GM21381 (cell line): ENCODE data around the gene PTPN11.
"Not testable (repeated sequence)": the region's sequence is repeated elsewhere in the genome, so short reads cannot be mapped to it uniquely, and the experiment has no call there.

Source experiments
- ATAC-seq: cut with Tn5 transposase; IDR thresholded peaks from one replicate; pipeline ENCODE4 v1.9.1; 2021; ENCODE audit warnings: mild to moderate bottlenecking, moderate library complexity; ENCODE audit not compliant: unreplicated experiment

Gene PTPN11

DNA sequence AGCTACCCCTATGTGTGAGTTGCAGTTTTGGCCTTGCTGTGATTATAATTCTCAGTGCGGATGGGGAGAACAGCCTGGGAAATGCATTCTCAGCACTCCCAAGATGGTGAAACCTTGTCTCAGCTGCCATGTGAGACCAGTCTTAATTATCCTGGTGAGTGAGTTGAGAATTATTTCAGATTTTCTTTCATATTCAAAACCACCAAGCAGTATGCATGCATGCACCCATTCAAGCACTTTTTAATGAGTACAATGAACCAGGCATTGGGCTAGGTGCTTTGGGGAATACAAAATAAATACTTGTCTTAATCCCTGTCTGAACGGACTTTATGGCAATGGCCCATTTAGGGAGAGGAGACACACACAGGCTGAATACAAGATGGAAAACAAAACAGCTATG is 94.7 kb downstream of the PTPN11 start:
- ATAC-seq = no peak

DNA sequence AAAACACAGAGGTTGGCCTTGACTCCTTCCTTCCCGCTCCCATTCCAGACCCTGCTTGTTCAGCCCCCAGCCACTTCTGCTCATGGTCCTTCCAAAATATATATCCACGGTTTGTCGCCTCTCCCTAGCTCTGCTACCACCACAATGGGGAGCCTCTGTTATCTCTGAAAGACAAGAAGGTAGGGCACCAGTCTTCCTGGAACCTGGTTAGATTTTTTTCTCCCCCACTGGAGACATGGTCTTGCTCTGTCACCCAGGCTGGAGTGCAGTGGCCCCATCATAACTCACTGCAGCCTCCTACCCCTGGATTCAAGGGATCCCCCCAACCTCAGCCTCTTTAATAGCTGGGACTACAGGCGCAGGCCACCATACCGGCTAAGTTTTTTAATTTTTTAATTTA is 95.7 kb downstream of the PTPN11 start:
- ATAC-seq = no peak

DNA sequence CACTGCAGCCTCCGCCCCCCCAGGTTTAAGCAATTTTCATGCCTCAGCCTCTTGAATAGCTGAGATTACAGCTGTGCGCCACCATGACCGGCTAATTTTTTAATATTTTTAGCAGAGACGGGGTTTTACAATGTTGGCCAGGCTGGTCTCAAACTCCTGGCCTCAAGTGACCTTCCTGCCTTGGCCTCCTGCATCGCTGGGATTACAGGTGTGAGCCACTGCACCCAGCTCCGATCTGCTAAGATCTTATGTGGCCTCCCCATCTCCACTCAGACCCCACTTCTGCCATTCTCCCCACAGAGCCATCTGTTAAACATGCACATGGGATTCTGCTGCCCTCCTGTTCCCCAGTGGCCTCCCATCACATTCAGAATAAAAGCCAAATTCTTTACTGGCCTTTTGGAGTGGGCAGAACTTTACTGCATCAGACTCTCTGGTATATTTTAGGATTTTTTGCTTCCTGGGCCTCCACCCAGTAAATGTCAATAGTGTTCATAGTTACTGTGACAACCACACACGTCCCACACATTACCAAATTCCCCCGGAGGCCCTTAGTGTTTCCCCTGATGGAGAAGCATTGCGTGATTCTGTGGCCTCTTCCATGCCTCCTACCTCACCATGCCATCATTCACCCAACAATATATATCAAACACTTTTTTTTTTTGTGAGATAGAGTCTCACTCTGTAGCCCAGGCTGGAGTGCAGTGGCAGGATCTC is 96.3 kb downstream of the PTPN11 start:
- ATAC-seq = no peak

DNA sequence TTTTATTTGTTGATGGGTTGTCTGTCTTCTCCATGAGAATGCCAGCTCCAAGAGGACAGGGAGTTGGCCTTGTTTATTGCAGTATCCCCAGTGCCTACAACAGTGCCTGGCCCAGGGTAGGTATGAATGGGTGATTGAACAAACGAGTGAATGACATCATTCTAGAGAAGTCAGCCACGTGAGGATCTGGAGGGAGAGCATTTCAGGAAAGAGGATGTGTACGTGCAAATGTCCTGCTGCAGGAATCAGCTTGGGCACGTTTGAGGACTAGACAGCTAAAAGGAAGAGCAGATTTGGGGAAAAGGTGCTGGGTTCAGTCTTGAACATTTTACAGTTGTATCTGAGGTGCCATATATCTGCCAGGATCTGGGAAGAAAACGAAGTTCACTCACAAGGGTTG is 97.1 kb downstream of the PTPN11 start:
- no peak for ATAC-seq

DNA sequence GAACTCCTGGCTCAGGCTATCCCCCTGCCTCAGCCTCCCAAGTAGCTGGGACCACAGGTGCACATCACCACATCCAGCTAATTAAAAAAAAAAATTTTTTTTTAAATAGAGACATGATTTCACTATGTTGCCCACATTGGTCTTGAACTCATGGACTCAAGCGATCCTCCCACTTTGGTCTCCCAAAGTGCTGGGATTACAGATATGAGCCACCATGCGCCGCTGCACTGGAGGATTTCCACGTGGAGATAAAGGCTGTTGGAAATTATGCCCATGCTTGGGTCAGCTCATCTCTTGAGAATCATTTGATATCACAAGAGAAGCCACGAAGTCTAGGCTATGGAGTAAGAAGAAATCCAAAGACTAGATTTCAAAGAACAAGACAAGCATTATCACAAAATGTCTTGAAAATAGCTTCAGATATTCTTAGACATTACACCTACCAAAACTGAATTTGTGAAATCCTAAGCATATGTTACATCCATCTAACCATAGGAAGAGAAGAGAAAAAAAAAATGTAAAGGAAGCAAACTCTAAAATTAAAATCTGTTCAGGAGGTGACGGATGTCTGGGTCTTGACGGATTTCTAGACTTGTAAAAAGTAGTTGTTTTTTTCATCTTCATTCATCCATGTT is 99.1 kb downstream of the PTPN11 start:
- ATAC-seq = no peak

DNA sequence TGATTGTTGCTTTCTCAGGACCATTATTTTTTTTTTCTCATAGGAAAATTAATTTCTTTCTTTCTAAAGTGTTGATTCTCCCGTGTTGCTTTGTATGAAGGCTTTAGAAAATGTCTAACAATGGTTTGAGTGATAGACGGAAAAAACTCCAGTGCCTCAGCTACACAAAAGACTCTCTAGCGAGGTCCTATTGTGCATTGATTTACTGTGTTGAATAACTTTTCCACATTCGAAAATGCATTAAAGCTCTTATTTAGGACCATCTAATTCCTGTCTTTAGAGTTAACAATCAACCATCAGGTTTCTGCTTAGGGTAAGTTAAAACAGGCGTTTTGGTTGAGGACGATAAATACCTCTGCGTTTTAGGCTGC is 99.6 kb downstream of the PTPN11 start:
- no peak for ATAC-seq

DNA sequence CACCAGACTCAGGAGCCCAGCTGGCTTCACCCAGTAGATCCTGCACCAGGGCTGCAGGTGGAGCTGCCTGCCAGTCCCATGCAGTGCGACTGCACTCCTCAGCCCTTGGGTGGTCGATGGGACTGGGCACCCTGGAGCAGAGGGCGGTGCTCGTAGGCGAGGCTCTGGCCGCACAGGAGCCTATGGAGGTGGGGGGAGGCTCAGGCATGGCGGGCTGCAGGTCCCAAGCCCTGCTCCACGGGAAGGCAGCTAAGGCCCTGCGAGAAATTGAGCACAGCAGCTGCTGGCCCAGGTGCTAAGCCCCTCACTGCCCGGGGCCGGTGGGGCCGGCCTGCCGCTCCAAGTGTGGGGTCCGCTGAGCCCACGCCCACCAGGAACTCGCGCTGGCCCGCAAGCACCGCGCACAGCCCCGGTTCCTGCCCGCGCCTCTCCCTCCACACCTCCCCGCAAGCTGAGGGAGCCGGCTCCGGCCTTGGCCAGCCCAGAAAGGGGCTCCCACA is 101.1 kb downstream of the PTPN11 start:
- not testable (repeated sequence) for ATAC-seq

DNA sequence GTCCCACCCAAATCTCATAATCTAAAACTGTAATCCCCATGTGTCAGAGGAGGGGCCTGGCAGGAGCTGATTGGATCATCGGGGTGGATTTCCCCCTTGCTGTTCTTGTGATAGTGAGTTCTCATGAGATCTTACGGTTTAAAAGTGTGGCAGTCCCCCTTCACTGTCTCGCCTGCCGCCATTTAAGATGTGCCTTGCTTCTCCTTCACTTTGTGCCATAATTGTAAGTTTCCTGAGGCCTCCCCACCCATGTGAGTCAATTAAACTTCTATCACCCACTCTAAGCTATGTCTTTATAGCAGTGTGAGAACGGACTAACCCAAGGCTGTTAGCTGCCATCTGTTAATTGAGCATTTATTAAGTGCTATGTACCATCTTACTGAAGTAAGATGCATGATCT is 105.1 kb downstream of the PTPN11 start:
- no peak for ATAC-seq

DNA sequence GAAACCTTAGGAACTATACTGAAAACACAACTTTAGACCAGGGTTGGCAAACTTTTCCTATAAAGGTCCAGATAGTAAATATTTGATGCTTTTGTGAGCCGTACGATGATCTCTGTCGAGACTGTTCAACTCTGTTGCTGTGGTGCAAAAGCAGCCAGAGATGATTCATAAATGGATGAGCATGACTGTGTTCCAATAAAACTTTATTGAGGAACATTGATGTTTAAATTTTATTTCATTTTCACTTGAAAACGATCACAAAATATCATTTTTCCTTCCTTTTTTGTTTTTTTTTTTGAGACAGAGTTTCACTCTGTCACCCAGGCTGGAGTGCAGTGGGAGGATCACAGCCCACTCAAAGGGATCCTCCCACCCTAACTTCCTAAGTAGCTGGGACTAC is 105.5 kb downstream of the PTPN11 start:
- no peak for ATAC-seq

DNA sequence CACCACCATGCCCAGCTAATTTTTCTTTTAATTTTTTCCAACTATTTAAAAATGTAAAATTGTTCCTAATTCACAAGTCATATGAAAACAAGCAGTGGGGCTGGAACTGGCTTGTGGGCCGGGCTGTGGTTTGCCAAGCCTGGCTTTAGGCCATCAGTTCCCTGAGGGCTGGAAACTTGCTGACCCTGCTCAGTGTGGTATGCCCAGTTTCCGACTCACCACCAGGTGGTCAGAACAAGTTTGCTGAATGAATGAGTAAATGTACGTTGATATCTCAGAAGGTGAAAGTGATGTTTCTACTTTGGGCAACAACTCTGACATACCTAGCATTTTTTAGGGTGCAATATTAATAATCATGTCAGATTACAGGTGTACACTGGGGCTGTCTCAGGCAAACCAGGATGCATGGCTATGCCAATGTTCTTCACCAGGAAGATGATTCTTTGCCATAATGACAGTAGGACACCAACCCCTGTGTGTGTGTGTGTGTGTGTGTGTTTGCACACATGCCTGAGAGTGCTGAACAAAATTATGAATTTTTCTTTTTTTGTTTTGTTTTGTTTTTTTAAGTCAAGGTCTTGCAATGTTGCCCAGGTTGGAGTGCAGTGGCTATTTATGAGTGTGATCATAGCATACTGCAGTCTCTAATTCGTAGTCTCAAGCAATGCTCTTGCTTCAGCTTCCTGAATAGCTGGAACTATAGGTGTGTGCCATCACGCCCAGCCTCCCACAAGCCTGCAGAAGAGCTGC is 106.1 kb downstream of the PTPN11 start:
- ATAC-seq = no peak

DNA sequence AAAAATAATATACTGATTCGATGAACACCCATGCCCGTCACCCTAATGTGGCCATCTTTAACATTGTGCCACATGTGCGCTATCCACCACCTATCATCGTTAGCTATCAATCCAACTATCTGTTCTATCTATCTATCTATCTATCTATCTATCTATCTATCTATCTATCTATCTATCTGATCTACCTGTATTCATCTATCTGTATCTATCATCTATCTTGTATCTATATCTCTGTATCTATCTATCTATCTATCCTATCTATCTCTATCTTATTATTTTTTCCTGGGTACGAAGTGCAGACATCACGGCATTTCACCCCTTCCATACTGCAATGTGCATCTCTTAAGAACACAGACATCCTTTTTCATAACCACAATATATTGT is 106.7 kb downstream of the PTPN11 start:
- ATAC-seq = no peak

DNA sequence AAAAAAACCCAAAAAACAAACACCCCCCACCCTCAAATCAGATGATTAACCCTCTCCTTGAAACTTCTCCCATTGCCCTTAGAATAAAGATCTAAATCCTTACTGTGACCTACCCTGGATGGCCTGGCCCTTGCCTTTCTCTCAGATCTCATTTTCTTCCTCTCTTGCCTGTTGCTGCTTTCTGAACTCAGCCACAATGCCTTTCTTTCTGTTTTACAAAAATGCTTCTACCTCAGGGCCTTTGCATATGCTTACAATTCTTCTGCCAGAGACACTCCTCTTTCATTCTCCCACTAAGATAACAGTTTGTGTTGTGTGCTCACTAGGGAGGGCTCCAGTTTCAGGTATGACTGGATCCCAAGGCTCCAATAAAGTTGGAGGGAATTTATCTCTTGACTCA is 108.3 kb downstream of the PTPN11 start:
- ATAC-seq = no peak

DNA sequence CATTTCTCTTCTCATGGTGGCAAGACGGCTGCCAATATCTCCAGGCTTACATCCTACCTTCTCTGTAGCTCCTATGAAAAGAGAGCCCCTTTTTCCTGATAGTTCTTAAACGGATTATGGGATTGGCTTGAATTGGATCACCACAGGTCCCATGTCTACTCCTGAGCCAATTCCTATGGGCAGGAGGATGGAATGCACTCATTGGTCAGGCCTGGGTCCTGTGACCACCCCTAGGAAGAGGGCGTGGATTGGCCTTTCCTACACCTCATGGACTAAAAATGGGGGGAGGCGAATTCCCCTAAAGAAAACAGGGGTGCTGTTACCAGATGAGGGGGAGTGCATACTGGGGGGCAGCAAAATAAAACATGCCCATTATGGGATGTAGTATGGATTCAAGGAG is 108.8 kb downstream of the PTPN11 start:
- ATAC-seq = no peak

DNA sequence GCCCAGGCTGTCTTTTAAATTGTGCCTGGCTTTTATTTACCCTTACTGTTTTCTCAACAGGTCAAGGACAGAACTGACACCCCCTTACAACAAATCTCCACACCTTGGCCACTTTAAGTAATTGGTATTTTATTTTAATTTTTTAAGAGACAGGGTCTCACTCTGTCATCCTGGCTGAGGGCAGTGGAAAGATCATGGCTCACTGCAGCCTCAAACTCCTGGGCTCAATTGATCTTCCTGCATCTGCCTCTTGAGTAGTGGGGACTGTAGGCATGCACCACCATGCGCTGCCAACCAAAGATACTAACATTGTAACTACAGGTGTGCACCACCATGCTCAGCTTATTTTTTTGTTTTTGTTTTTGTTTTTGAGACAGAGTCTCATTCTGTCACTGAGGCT is 109.8 kb downstream of the PTPN11 start:
- no peak for ATAC-seq

DNA sequence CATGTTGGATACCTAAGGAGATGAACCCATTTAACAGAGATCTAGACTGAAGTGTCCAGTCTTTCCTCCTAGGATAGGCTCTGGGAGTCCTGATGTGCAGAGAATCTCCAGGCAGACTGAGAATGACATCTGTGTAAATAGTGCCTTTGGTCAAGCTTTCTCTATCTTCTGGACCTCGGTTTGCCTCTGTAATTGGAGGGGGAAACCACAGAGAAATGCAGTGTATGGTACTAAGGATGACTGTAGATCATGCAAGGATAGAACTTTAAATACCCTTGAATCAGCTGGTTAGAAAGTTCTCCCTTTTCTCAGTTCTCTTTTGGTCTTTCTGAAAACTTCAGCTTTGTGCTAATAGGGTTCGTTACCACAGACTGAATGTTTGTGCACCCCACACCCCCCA is 112.2 kb downstream of the PTPN11 start:
- ATAC-seq = no peak

DNA sequence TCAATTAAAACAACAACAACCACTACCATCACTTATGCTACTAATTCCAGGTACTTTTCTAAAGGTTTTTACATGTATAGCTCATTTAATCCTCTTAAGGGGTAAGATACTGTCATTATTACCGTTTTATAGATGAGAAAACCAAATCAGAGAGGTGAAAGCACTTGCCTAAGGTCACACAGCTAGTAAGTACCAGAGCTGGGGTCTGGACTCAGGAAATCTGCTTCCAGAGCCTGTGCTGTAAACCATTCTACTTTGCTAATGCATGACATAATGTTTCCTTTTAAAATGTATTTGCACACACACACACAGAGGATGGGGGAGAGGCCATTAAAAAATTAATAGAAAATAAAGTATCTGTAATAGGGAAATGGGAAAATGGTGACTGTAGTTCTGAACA is 113.4 kb downstream of the PTPN11 start:
- ATAC-seq = no peak

DNA sequence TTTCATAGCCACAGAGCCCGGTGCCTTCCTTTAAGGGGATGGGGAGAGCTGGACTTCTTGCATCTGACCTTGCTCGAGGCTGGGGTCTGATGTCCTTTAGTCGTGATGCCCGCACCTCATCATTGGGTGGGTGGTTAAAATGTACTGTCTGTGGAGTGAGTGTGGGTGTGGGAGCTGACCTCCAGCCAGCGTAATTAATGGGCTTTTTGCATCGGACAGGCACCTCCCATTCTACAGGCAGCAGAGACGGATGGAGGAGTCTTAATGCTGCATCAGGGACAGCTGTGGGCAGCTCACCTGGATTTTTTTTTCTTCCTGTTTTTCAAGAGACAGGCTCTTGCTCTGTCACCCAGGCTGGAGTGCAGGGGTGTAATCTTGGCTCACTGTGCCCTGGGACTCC is 114.8 kb downstream of the PTPN11 start:
- ATAC-seq = no peak

DNA sequence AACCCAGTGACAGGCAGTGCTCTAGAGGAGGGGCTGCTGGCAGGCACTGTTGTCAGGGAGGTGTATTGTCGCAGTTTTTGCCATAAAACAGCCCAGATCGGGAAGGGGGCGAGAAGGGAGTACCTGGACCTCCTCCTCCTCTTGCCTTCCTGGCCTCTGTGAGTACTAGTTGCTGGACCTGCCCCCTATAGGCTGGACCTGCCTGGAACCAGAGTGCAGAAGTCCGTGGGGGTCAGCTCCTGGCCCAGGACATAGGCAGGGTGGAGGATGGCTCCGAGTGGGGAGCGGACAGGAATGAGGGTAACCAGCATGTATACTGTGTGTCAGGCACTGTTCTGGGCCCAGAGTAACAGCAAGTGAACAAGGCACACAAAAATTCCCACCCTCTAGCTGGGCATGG is 116.3 kb downstream of the PTPN11 start:
- ATAC-seq = no peak

DNA sequence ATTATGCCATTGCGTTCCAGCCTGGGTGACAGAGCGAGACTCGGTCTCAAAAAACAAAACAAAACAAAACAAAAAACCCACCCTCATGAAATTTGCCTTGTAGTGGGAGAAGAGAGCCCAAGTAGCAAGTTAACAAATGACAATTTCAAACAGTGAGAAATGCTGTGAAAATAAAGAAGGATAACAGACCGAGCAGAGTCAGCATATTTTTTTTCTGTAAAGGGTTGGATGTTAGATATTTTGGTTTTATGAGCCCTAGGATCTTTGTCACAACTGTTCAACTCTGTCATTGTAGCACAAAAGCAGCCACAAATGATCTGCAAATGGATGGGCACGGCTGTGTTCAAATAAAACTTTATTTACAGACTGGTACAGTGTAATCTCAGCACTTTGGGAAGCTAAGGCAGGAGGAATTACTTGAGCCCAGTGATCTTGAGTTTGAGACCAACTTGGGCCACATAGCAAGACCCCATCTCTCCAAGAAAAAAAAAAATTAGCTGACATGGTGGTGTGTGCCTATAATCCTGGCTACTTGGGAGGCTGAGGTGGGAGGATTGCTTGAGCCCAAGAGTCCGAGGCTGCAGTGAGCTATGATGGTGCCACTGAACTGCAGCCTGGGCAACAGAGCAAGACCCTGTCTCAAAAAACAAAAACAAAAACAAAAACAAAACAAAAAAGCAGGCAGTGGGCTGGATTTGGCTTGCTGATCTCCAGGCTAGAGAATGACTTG is 117.1 kb downstream of the PTPN11 start:
- ATAC-seq = no peak

DNA sequence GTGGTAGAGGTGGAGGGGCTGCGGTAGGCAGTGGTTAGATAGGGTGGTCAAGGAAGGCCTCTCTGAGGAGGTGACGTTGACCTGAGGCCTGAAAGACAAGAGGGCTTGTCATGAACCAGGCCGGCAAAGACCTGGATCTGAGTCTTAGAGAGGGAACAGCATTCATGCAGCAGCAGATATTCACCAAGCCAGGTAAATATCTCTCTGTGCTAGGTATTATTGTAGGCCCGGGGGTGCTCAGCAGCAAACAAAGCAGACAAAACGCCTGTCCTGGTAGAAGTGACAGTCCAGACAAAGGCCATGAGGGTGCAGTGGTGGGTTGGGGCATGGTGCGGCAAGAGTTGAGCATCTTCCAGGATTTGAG is 117.6 kb downstream of the PTPN11 start:
- no peak for ATAC-seq

DNA sequence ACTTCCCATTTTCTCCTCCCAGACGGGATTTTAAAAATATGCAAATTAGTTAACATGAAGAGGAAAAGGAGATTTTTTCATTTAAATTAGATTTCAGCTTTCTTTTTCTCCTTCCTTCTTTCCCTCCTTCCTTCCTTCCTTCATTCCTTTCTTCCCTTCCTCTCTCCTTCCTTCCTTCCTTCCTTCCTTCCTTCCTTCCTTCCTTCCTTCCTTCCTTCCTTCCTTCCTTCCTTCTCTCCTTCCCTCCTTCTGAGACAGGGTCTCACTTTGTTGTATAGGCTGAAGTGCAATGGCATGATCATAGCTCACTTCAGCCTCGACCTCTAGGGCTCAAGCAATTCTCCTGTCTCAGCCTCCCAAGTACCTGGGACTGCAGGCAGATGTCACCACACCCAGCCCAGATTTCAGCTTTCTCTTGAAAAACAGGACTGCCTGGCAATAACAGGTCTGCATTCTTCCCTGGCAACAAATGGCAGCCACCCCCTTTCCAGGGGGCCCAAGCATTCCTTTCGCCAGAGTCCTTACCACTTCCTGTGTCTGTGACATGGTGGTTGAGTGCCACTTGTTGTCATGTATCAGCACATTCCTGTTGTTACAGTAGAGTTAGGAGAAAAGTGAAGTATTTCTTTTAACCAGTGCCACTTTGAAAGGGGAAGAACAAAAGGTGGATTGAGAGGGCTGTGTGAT is 119.1 kb downstream of the PTPN11 start:
- ATAC-seq = no peak
